Right cardiac atrium (tissue), 5 donors: Measurements from ENCODE around the gene ATP8A1. TPM values are rescaled to one million over a fixed set of nuclear protein-coding genes. Genes with fewer than 3 reads are reported as not detected.
"Not testable (repeated sequence)": the region's sequence is repeated elsewhere in the genome, so short reads cannot be mapped to it uniquely, and the experiment has no call there.

ENCODE experiments used
- ATAC-seq, 2 donors: fragments of 200-7000 bp; cut with Tn5 transposase; one replicate each; pipeline versions ENCODE4 v1.8.0 to v1.9.1; 2020; ENCODE audit warnings: moderate library complexity in 2 of 2, mild to moderate bottlenecking in 1 of 2
- DNase-seq, 3 donors: peaks; one replicate each; pipeline ENCODE4 v3.0.0-alpha.2; 2020
- H3K27ac ChIP-seq: one replicate; pipeline ENCODE4 v1.5.1; 2013; ENCODE audit warnings: mild to moderate bottlenecking, low read length, control low read depth, moderate library complexity
- H3K27me3 ChIP-seq: one replicate; pipeline ENCODE4 v1.6.1; 2013; ENCODE audit not compliant: control insufficient read depth, insufficient read depth
- H3K4me1 ChIP-seq: one replicate; pipeline ENCODE4 v1.6.1; 2013; ENCODE audit warnings: low read length; ENCODE audit not compliant: control insufficient read depth, insufficient read depth
- H3K4me3 ChIP-seq: one replicate; pipeline ENCODE4 v1.5.1; 2013; ENCODE audit warnings: low read length, control low read depth
- H3K9me3 ChIP-seq: one replicate; pipeline ENCODE4 v1.6.1; 2013; ENCODE audit warnings: low read length; ENCODE audit not compliant: control insufficient read depth
- WGBS: extraction: QIAGEN DNeasy Blood & Tissue Kit; methylation state at CpG from one replicate; pipeline ENCODE4 v1.1.7; 2013; 5-methylcytosine and 5-hydroxymethylcytosine counted together
- intact Hi-C, 4 donors: fragments of 100-400 bp; cut with DNase I; formaldehyde crosslinking; loops; one replicate each; pipeline versions ENCODE4 v1.11.0 to v1.14.0; 2022 to 2023
- polyA plus RNA-seq: library from polyadenylated mRNA; stranded (reverse); fragments of 200-250 nt; gene quantifications from one replicate; pipeline ENCODE4 v1.2.3, GENCODE V29; 2013
- total RNA-seq, 4 donors: library from RNA; stranded (reverse); fragmentation: NEBNext Ultra II Directional; extraction: Animal tissue kit (Norgen Biotek cat#: 25700); gene quantifications; one replicate each; pipeline ENCODE4 v1.2.1, GENCODE V29; 2021
- donor health status: healthy with polysubstance abuse.
- donor health status: DM: no; HTN: yes; CAD: no.
- donor health status: DM: no; HTN: no; CAD: no.
- donor health status: DM: no; HTN: yes; CAD: no; lungs with severe emphysema.
- donor health status: DM: yes; HTN: yes; CAD: no.

The ATP8A1 gene
- total and polyA plus RNA-seq, 5 donors, result 9.5 to 28.2 (median 20.7) TPM

DNA sequence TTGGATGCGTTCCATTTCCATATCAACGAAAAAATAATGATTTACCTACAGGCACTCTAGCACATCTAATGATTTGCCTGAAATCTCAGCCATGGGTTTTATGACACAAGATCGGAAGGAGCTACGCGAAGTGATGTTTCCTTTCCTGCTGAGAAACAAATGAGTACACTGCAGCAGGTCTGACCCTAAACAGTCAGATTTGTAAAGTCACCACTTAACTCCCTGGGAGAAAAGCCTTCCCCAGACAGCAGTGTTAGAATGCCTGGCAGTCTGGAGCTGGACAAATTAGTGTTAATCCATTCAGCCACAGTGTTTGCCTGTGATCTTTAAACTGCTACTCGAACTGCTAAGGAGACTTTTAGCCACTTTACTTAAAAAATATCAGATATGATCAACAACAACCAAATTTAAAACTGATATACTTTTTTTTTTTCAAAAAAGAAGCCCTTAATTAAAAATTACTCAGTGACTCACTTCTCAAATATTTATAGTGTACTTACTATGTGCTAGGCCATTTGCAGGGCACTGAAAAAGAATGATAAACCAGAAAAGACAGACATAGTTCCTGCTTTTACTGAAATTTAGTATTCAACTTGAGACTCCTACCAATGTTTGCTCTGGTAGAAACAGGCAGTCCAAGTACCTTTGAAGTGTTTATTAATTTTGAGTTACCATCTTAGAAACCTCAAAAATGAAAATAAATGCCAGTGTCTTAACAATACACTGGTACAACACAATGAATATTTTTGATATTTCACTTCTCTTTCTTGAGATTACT, 155.1 kb downstream of the ATP8A1 start:
- ATAC-seq (peak in 1 of 2 donors; percentile 55), DNase-seq (no peak)
- Histone ChIP-seq H3K27me3 (no peaks in the 10 kb centered on the region), H3K4me1 (no peaks in the 10 kb centered on the region), H3K27ac (no peak overlapping the region), H3K9me3 (no peaks in the 10 kb centered on the region), H3K4me3 (no peak overlapping the region)
- WGBS, result 70% methylated on average over 6 of the region's 6 CpGs
- intact Hi-C loops, result no loop called here

DNA sequence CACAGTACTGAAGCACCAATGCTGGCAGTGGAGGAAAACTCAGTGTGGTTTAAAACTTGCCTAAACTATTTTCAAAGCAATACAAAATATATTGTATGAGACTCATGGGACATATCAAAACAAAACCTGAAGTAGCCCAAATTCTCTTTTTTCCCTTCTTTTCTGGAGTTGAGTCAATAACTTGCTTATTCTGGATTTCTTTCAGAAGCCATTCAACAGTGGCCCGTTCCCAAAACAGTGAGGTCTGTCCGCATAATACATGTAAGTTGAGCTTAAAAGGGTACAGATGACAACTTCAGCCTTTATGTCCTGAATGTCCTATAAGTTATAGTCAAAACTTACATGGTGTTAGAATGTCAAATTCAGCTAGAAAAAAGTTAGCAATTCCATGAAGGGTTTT, 158.9 kb downstream of the ATP8A1 start:
- intact Hi-C loops, result no loop called here
- Histone ChIP-seq H3K27me3 (no peaks in the 10 kb centered on the region), H3K4me1 (no peaks in the 10 kb centered on the region), H3K9me3 (no peaks in the 10 kb centered on the region), H3K4me3 (no peak overlapping the region), H3K27ac (no peak overlapping the region)
- DNase-seq (no peak), ATAC-seq (no peak)
- 59% methylated on average over 2 of the region's 2 CpGs for WGBS

DNA sequence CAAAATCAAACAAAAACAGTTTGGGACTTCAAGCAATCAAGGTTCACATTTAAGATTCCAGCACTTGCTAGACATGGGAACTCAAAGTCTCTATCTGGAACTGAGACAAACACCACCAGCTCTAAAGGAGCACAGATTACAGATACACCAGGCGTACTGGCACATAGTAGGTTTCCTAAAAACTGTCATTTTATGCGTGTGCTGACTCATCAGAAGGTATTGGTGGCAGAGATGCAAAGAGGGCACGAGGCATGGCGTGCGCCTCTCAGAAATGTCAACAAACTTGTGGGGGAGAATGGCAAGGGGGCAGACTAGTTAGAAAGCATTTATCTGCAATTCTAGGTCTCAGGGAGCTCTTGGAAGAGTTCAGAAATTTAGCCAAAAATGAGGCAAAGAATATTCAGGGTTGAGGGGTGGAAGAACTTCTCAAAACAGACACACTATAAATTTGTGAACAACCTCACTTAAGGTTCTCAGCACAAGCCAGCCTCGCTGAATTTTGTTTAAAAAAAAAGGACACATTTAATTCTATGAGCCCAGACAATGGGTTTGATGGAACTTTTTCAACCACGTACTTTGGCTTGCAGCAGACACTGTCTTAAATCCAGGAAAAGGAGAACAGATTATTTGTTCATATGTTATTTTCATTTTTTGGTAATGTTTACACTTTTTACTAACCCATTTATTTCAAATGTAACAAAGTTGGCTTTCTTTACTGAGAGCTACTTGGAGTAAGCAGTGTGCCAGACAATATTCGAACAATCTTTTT, 159.6 kb downstream of the ATP8A1 start:
- intact Hi-C loops, result no loop called here

DNA sequence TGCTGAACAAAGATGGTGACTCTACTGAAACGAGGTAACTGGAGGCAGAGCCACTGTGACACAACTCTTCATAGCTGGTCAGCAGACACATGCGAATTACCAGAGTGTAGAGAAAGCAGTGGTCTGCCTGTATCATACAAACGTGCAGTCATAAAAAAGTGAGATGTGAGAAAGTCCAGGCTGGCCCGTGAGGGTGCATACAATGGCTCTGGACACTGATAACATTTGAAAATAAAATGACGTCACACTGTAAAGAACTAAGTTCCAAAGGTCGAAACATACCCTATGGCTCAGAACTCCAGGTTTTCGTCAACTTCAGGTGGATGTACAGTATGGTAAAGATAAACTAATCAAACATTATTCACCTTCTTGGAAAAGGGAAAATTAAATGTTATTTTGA, 163.9 kb downstream of the ATP8A1 start:
- 69% methylated on average over 7 of the region's 7 CpGs for WGBS
- intact Hi-C loops, result no loop called here

More for the DNA sequence above, 159.6 kb downstream of the ATP8A1 start:
- ATAC-seq (no peak), DNase-seq (no peak)
- H3K27me3 ChIP-seq, result no peaks in the 10 kb centered on the region
- no peak overlapping the region for H3K27ac ChIP-seq
- H3K9me3 ChIP-seq, result no peaks in the 10 kb centered on the region
- H3K4me3 ChIP-seq, result no peak overlapping the region
- 77% methylated on average over 8 of the region's 8 CpGs for WGBS
- no peaks in the 10 kb centered on the region for H3K4me1 ChIP-seq

GRCh38 chr4:42490015-42490414, 166.9 kb downstream of the ATP8A1 start:
- no peak for ATAC-seq
- intact Hi-C loops, result no loop called here
- Histone ChIP-seq H3K9me3 (no peaks in the 10 kb centered on the region), H3K27ac (no peak overlapping the region), H3K4me3 (no peak overlapping the region), H3K27me3 (no peaks in the 10 kb centered on the region), H3K4me1 (no peaks in the 10 kb centered on the region)
- WGBS, result 95% methylated on average over 3 of the region's 3 CpGs
- no peak for DNase-seq

More for the DNA sequence above, 163.9 kb downstream of the ATP8A1 start:
- H3K27me3 ChIP-seq, result no peaks in the 10 kb centered on the region
- no peak for ATAC-seq
- no peaks in the 10 kb centered on the region for H3K9me3 ChIP-seq
- DNase-seq, result no peak
- no peak overlapping the region for H3K4me3 ChIP-seq
- H3K27ac ChIP-seq, result no peak overlapping the region
- H3K4me1 ChIP-seq, result no peaks in the 10 kb centered on the region

GRCh38 chr4:42489095-42489494, 167.8 kb downstream of the ATP8A1 start:
- intact Hi-C loops, result no loop called here
- DNase-seq, result no peak
- no peak overlapping the region for H3K27ac ChIP-seq
- no peak for ATAC-seq
- H3K4me3 ChIP-seq, result no peak overlapping the region
- H3K27me3 ChIP-seq, result no peaks in the 10 kb centered on the region
- WGBS, result 85% methylated on average over 6 of the region's 6 CpGs
- H3K4me1 ChIP-seq, result no peaks in the 10 kb centered on the region
- H3K9me3 ChIP-seq, result no peaks in the 10 kb centered on the region

DNA sequence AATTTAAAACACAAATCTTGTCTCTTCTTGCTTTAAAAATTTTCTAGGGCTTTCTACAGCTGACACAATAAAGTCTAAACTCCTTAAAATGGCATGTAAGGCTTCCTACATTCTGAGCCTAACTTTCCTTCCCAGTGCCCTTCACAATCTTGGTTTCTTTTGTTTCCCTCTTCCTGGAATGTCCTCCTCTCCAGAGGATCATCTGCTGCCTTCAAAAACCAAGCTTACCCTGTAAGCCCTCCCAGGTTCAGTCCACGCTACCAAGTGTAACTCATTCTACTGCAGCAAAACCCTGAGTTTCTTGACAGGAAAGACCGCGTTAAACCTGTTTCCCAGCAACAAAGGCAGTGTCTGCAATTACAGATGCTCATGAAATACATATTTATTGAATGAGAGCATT, 168.4 kb downstream of the ATP8A1 start:
- Histone ChIP-seq H3K9me3 (no peaks in the 10 kb centered on the region), H3K27ac (no peak overlapping the region), H3K27me3 (no peaks in the 10 kb centered on the region), H3K4me3 (no peak overlapping the region), H3K4me1 (no peaks in the 10 kb centered on the region)
- 85% methylated on average over 3 of the region's 3 CpGs for WGBS
- no peak for ATAC-seq
- intact Hi-C loops, result no loop called here
- DNase-seq, result no peak

GRCh38 chr4:42488114-42488513, 168.8 kb downstream of the ATP8A1 start:
- ATAC-seq (no peak), DNase-seq (no peak)
- no peak overlapping the region for H3K4me3 ChIP-seq
- WGBS, result 86% methylated on average over 2 of the region's 2 CpGs
- no peak overlapping the region for H3K27ac ChIP-seq
- no peaks in the 10 kb centered on the region for H3K9me3 ChIP-seq
- no peaks in the 10 kb centered on the region for H3K4me1 ChIP-seq
- intact Hi-C loops, result no loop called here
- H3K27me3 ChIP-seq, result no peaks in the 10 kb centered on the region

DNA sequence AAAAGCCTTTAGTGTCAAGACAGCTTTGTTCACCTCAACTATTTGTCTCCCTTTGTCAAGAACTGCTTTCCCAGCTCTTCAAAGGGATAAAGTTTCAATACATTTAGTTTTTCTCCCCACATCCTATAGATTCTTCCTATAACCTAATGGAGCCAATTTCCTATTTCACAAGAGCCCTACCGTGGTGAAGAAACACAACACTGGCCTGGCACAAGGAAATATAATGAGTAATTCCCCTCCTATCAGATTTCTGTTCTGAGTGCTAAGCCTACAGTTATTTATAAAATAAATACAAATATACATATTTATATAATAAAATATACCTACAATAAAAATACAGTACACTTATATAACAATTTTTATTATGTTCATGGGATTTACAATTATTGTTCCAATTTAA, 169.7 kb downstream of the ATP8A1 start:
- DNase-seq, result no peak
- 64% methylated on average over 1 of the region's 1 CpG for WGBS
- H3K9me3 ChIP-seq, result no peaks in the 10 kb centered on the region
- H3K4me1 ChIP-seq, result no peaks in the 10 kb centered on the region
- H3K27ac ChIP-seq, result no peak overlapping the region
- no peaks in the 10 kb centered on the region for H3K27me3 ChIP-seq
- no peak for ATAC-seq
- H3K4me3 ChIP-seq, result no peak overlapping the region
- intact Hi-C loops, result no loop called here

GRCh38 chr4:42486156-42486555, 170.7 kb downstream of the ATP8A1 start:
- WGBS, result 96% methylated on average over 6 of the region's 6 CpGs
- H3K27me3 ChIP-seq, result not testable (repeated sequence)

DNA sequence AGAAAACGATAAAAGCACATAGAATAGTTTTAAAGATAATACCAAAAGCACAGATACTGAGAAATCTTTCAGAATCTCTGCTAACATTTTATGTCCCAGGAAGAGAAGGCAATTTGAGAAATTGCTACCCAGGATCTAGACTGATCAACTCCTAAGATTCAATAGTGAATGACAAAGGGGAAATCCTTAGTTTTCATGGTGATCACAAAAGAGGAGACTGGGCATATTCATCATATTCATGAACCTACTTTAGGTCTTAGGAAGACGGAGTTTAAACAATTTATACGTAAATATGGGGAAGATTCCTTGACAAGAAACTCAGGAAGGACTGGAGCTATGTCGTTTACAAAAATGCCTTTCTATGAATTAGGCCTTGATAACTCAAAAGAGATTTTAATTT, 172.3 kb downstream of the ATP8A1 start:
- no peaks in the 10 kb centered on the region for H3K27me3 ChIP-seq
- no peak overlapping the region for H3K4me3 ChIP-seq
- H3K9me3 ChIP-seq, result no peaks in the 10 kb centered on the region
- no peak for ATAC-seq
- no peaks in the 10 kb centered on the region for H3K4me1 ChIP-seq
- no peak overlapping the region for H3K27ac ChIP-seq
- WGBS, result 88% methylated on average over 4 of the region's 4 CpGs
- DNase-seq, result no peak
- intact Hi-C loops, result no loop called here

More at GRCh38 chr4:42486156-42486555, 170.7 kb downstream of the ATP8A1 start:
- H3K9me3 ChIP-seq, H3K4me3 ChIP-seq, H3K4me1 ChIP-seq, H3K27ac ChIP-seq, intact Hi-C loops, DNase-seq, ATAC-seq: not testable (repeated sequence)
